Eye (tissue), 1 donor: ENCODE results near the gene DNAAF5.
A peak's percentile ranks its signal among the peaks of the same experiment; 100 is the strongest.

Source experiments
- DNase-seq: peaks from one replicate; pipeline ENCODE4 v3.0.0-alpha.2; 2015

The DNAAF5 gene

GRCh38 chr7:707296-708000 is 19.1 kb upstream of the DNAAF5 start:
- no peak for DNase-seq

- DNase-seq: no peak
Observed at GRCh38 chr7:710161-710560, 16.3 kb upstream of the DNAAF5 start.

GRCh38 chr7:711093-711921 is 15.2 kb upstream of the DNAAF5 start:
- DNase-seq: peak; percentile 34

- DNase-seq: peak; percentile 32
Observed at GRCh38 chr7:711922-712380, 14.5 kb upstream of the DNAAF5 start.

GRCh38 chr7:712381-713138 is 13.9 kb upstream of the DNAAF5 start:
- DNase-seq: peak; percentile 47

- DNase-seq: no peak
Observed at GRCh38 chr7:713139-713457, 13.4 kb upstream of the DNAAF5 start.

- DNase-seq: peak; percentile 12
Observed at GRCh38 chr7:713488-714230, 12.8 kb upstream of the DNAAF5 start.

GRCh38 chr7:714251-714671 is 12.2 kb upstream of the DNAAF5 start:
- DNase-seq: no peak

- peak; percentile 30 for DNase-seq
Observed at GRCh38 chr7:716222-716621, 10.3 kb upstream of the DNAAF5 start.

- DNase-seq: no peak
Observed at GRCh38 chr7:716636-717035, 9.9 kb upstream of the DNAAF5 start.

- DNase-seq: no peak
Observed at GRCh38 chr7:721619-722248, 4.8 kb upstream of the DNAAF5 start.

- no peak for DNase-seq
Observed at GRCh38 chr7:723541-723940, 3.0 kb upstream of the DNAAF5 start.

GRCh38 chr7:724298-724697 is 2.2 kb upstream of the DNAAF5 start:
- no peak for DNase-seq

GRCh38 chr7:725223-726005 is 1.1 kb upstream of the DNAAF5 start:
- no peak for DNase-seq

- DNase-seq: no peak
Observed at GRCh38 chr7:726854-727103, 280 bp downstream of the DNAAF5 start.

- no peak for DNase-seq
Observed at GRCh38 chr7:727104-727805, 756 bp downstream of the DNAAF5 start, which contains the start of gene PRKAR1B. Gene PRKAR1B, minus strand, starts transcription at chr7:727281. Its CDS starts 15,776 bp downstream, at chr7:711505.

- no peak for DNase-seq
Observed at GRCh38 chr7:727806-728460, 1.4 kb downstream of the DNAAF5 start.

GRCh38 chr7:728602-729001 is 2.1 kb downstream of the DNAAF5 start:
- DNase-seq: no peak

- DNase-seq: no peak
Observed at GRCh38 chr7:729140-730000, 2.9 kb downstream of the DNAAF5 start.
